Lung (tissue), 12 donors: ENCODE measurements around the gene RGS16. TPM values are rescaled to one million over a fixed set of nuclear protein-coding genes. Genes with fewer than 3 reads are reported as not detected.

Source experiments
- ATAC-seq: fragments of 200-7000 bp; cut with Tn5 transposase; one replicate; pipeline ENCODE4 v1.9.1; 2020; ENCODE audit warnings: moderate number of reproducible peaks; ENCODE audit not compliant: insufficient read depth, low FRiP score
- DNase-seq, 3 donors: peaks; one replicate each; pipeline ENCODE4 v3.0.0-alpha.2; 2013 to 2017
- H3K27ac ChIP-seq, 2 donors: one replicate each; pipeline ENCODE4 v1.5.1; 2013; ENCODE audit warnings: mild to moderate bottlenecking in 2 of 2, moderate library complexity in 2 of 2, control low read depth in 1 of 2, inconsistent platforms in 1 of 2, low read depth in 1 of 2, low read length in 1 of 2
- H3K27me3 ChIP-seq, 3 donors: one replicate each; pipeline ENCODE4 v1.5.1; 2013; ENCODE audit warnings: low read length in 2 of 3; ENCODE audit not compliant: control insufficient read depth in 3 of 3, insufficient read depth in 3 of 3
- H3K36me3 ChIP-seq, 4 donors: one replicate each; pipeline ENCODE4 v1.5.1; 2013; ENCODE audit warnings: low read length in 4 of 4, mild to moderate bottlenecking in 1 of 4, moderate library complexity in 1 of 4; ENCODE audit not compliant: control insufficient read depth in 4 of 4, insufficient read depth in 4 of 4
- H3K4me1 ChIP-seq, 5 donors: one replicate each; pipeline ENCODE4 v1.5.1; 2013; ENCODE audit warnings: low read length in 5 of 5, mild to moderate bottlenecking in 2 of 5, moderate library complexity in 1 of 5; ENCODE audit not compliant: control insufficient read depth in 5 of 5, insufficient read depth in 5 of 5
- H3K4me3 ChIP-seq: one replicate; pipeline ENCODE4 v1.5.1; 2013; ENCODE audit warnings: mild to moderate bottlenecking, control low read depth, moderate library complexity
- H3K9ac ChIP-seq, 2 donors: one replicate each; pipeline ENCODE4 v1.5.1; 2013; ENCODE audit warnings: low read length in 2 of 2, control low read depth in 1 of 2; ENCODE audit not compliant: insufficient read depth in 1 of 2
- H3K9me3 ChIP-seq, 4 donors: one replicate each; pipeline ENCODE4 v1.5.1; 2013; ENCODE audit warnings: low read length in 3 of 4, mild to moderate bottlenecking in 1 of 4, moderate library complexity in 1 of 4; ENCODE audit not compliant: control insufficient read depth in 4 of 4, insufficient read depth in 3 of 4
- WGBS, 2 donors: extraction: QIAGEN DNeasy Blood & Tissue Kit; methylation state at CpG; one replicate each; pipeline ENCODE4 v1.1.7; 2013; 5-methylcytosine and 5-hydroxymethylcytosine counted together
- polyA plus RNA-seq, 2 donors: library from polyadenylated mRNA; stranded (reverse); fragments of 200-250 nt; gene quantifications; one replicate each; pipeline ENCODE4 v1.2.1, GENCODE V29; 2013
- total RNA-seq, 2 donors: library from RNA; depleted of rRNA in 1 of 2; stranded (reverse); fragments of >200 nt in 1 of 2; gene quantifications; one replicate each; pipeline ENCODE4 v1.2.1, GENCODE V29; 2014 to 2021
- TF ChIP-seq, protein P1 (sequence below): IDR thresholded peaks from 2 replicates; pipeline ENCODE4 v1.5.1; 2012; ENCODE audit warnings: mild to moderate bottlenecking; ENCODE audit errors: control extremely low read depth, extremely low read depth
- donor health status: control.
- donor health status: control.
- donor health status: Bipolar disorder and iron deficiency.
- donor health status: healthy.
- donor health status: DM: yes; HTN: yes; CAD: no.

RGS16 gene
- total and polyA plus RNA-seq, 4 donors = 12.3 to 26.6 (median 15.0) TPM

DNA sequence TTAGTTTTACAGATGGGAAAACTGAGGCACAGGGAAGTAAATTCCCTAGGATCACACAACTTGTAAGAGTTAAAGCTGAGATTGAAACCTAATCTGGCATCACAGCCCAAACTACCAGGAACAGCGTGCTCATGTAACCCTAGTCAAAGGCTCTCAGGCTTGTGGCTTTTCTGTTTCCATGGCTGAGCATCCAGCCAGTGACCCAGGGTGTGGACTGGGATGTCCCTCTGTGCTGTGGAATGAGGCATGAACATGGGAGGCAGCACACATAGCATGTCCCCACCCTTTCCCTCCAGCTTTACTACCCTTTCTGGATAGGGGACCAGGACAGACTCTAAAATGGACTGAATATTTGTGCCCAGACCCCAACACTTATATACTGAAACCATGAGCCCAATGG, 35.1 kb upstream of the RGS16 start:
- H3K4me1 ChIP-seq = no peaks in the 10 kb centered on the region
- 95 to 98% methylated on average over 1 of the region's 1 CpG for WGBS, 2 donors
- TF ChIP-seq, protein P1, sequence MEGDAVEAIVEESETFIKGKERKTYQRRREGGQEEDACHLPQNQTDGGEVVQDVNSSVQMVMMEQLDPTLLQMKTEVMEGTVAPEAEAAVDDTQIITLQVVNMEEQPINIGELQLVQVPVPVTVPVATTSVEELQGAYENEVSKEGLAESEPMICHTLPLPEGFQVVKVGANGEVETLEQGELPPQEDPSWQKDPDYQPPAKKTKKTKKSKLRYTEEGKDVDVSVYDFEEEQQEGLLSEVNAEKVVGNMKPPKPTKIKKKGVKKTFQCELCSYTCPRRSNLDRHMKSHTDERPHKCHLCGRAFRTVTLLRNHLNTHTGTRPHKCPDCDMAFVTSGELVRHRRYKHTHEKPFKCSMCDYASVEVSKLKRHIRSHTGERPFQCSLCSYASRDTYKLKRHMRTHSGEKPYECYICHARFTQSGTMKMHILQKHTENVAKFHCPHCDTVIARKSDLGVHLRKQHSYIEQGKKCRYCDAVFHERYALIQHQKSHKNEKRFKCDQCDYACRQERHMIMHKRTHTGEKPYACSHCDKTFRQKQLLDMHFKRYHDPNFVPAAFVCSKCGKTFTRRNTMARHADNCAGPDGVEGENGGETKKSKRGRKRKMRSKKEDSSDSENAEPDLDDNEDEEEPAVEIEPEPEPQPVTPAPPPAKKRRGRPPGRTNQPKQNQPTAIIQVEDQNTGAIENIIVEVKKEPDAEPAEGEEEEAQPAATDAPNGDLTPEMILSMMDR = no peak
- ATAC-seq = no peak
- H3K4me3 ChIP-seq = no peak overlapping the region
- no peaks in the 10 kb centered on the region for H3K36me3 ChIP-seq
- DNase-seq = no peak
- no peaks in the 10 kb centered on the region for H3K9me3 ChIP-seq
- no peak overlapping the region for H3K27ac ChIP-seq
- no peak overlapping the region for H3K9ac ChIP-seq
- H3K27me3 ChIP-seq = no peaks in the 10 kb centered on the region

DNA sequence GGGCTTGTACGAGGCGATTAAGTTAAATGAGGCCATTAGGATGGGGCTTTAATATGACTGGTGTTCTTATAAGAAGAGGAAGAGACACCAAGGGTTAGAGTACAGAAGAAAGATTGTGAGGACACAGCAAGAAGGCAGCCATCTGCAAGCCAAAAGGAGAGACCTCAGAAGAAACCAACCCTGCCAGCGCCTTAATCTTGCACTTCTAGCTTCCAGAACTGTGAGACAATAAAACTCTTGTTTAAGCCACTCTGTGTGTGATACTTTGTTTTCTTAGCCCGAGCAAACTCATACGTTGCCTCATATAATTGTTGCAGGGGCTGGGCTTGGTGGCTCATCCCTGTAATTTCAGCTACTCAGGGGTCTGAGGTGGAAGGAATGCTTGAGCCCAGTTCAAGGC, 33.6 kb upstream of the RGS16 start:
- no peaks in the 10 kb centered on the region for H3K36me3 ChIP-seq
- H3K9me3 ChIP-seq = no peaks in the 10 kb centered on the region
- H3K9ac ChIP-seq = no peak overlapping the region
- no peak overlapping the region for H3K27ac ChIP-seq
- no peak for ATAC-seq
- WGBS, 2 donors = 92 to 94% methylated on average over 5 of the region's 5 CpGs
- DNase-seq = no peak
- no peaks in the 10 kb centered on the region for H3K4me1 ChIP-seq
- TF ChIP-seq, protein P1 = no peak
- no peaks in the 10 kb centered on the region for H3K27me3 ChIP-seq
- no peak overlapping the region for H3K4me3 ChIP-seq

DNA sequence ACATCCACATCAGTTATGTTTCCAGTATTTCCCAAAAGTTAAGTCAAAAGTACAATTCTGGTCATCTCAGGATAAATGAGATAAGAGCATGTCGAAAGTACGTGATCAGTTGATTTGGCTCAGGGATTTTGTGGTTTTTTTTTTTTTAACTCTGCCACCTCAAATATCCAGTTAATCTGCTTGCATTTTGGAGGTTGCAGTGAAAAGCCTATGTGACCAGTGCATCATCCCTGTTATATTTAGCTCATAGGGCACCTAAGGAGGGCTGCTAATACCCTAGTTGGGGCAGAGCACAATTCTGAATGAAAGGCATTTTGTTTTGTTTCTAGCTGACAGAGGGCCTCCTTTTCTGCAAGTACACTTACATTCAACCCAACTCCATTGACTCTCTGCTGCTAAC, 31.7 kb upstream of the RGS16 start:
- no peaks in the 10 kb centered on the region for H3K36me3 ChIP-seq
- no peaks in the 10 kb centered on the region for H3K27me3 ChIP-seq
- no peak overlapping the region for H3K27ac ChIP-seq
- no peak for ATAC-seq
- no peak for DNase-seq
- H3K9ac ChIP-seq = no peak overlapping the region
- TF ChIP-seq, protein P1 = no peak
- WGBS, 2 donors = 82 to 88% methylated on average over 2 of the region's 2 CpGs
- no peaks in the 10 kb centered on the region for H3K4me1 ChIP-seq
- no peaks in the 10 kb centered on the region for H3K9me3 ChIP-seq
- H3K4me3 ChIP-seq = no peak overlapping the region

DNA sequence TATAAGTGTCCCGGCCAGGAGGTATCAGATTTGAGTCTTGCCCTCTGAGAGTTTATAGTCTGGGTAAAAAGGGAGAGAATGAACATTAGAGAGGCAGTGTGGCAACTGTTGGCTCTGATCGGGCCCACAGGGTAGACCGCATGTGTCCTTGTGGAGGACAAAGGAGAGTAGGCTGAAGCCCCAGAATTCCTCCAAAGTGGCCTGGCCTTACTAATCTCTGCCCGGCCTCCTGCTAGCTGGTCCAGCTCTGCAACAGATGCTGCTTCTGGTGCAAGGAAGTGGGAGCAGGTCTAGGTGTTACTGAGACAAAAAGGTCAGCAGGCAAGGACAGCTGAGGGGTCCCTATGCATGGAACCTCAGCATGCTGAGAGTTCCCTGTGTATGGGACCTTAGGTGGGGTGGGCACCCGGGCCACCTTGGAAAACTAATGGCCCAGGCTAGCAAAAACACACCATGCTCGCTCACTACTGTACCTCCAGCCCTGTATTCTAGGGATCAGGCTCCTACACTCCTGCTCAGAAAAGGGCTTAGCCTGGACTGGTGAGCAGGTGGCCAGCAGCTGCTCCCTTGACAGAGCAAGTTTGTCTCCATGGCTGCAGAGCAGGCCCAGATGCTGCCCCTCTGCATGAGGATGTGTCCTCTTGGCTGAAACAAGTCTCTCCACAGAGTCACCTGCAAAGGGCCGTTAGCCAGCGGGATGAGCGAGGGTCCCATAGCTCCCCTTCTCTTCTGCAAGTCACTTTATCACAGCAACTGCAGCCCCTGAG, 30.3 kb upstream of the RGS16 start:
- Histone ChIP-seq H3K36me3 (no peaks in the 10 kb centered on the region), H3K27me3 (no peaks in the 10 kb centered on the region), H3K9ac (no peak overlapping the region), H3K4me1 (peaks cover 0 to 4% (median 2%) of the 10 kb centered on the region in 5 donors), H3K9me3 (peaks cover 0 to 1% (median 0%) of the 10 kb centered on the region in 4 donors), H3K4me3 (no peak overlapping the region), H3K27ac (no peak overlapping the region)
- TF ChIP-seq, protein P1 = no peak
- DNase-seq (no peak), ATAC-seq (no peak)
- WGBS, 2 donors = 91 to 94% methylated on average over 9 of the region's 9 CpGs
